Keratinocyte (primary cell): ENCODE data around the gene CLEC18C.
"Not testable (repeated sequence)": the region's sequence is repeated elsewhere in the genome, so short reads cannot be mapped to it uniquely, and the experiment has no call there.

Source experiments
- CTCF ChIP-seq, 3 experiments: IDR thresholded peaks in 1 of 3; conservative IDR thresholded peaks in 1 of 3; optimal IDR thresholded peaks in 1 of 3; 2 replicates in 2 of 3; 3 replicates in 1 of 3; pipeline versions ENCODE3 to v1.5.1; 2011; ENCODE audit warnings: low read length in 3 of 3, mild to moderate bottlenecking in 3 of 3, moderate library complexity in 2 of 3, control low read depth in 1 of 3, inconsistent platforms in 1 of 3; ENCODE audit not compliant: insufficient read depth in 2 of 3; ENCODE audit errors: extremely low read depth in 1 of 3
- EZH2 ChIP-seq: IDR thresholded peaks from one replicate; pipeline ENCODE4 v1.6.1; 2012; ENCODE audit warnings: inconsistent platforms, mild to moderate bottlenecking, low read length, moderate library complexity

DNA sequence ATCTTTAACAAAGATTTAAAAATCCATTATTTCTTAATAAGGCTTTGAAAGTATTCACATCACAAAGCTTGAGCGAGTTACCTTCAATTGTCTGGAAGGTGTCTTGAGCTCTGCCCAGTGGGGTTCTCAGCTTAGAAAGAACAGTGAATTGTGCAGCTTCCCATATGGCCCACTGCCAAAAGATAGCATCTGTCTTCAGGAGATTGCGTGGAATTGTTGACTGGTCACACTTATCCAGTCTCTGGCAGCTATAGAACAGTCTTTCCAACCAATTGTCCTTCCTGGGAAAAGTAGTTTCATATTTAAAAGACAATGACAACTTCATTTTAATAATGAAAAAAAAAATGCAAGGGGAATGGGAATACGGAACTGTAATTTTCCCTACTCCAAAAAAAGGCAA is 58.2 kb downstream of the CLEC18C start:
- not testable (repeated sequence) for TF ChIP-seq CTCF (optimal IDR thresholded peaks at IDR 0.05 in 1 of 3, IDR thresholded peaks at IDR 0.05 in 1 of 3, conservative IDR thresholded peaks at IDR 0.05 in 1 of 3; ENCODE audit: extremely low read depth in 1 of 3, insufficient read depth in 2 of 3, low read length in 3 of 3); EZH2
